IPS-NIHi11 (cell line): ENCODE results near the gene SHLD1.
"Not testable (repeated sequence)": the region's sequence is repeated elsewhere in the genome, so short reads cannot be mapped to it uniquely, and the experiment has no call there.

Source experiments
- DNase-seq: peaks from one replicate; pipeline ENCODE4 v3.0.0; 2012; ENCODE audit warnings: mixed read lengths, low spot score

Gene SHLD1

GRCh38 chr20:5735845-5736510 lies 14.2 kb upstream of the SHLD1 start:
- no peak for DNase-seq

GRCh38 chr20:5737619-5737953 lies 12.6 kb upstream of the SHLD1 start:
- DNase-seq = no peak

- DNase-seq = no peak
Measured at GRCh38 chr20:5737966-5738365, 12.2 kb upstream of the SHLD1 start.

DNA sequence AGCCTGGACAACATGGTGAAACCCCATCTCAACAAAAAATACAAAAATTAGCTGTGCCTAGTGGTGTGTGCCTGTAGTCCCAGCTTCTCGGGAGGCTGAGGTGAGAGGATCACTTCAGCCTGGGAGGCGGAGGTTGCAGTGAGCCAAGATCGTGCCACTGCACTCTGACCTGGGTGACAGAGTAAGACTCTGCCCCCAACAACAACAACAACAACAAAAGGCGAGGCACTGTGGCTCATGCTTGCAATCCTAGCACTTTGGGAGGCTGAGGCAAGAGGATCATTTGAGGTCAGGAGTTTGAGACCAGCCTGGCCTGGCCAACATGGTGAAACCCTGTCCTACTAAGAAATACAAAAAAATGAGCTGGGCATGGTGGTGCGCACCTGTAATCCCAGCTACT lies 9.6 kb upstream of the SHLD1 start:
- DNase-seq = not testable (repeated sequence)

DNA sequence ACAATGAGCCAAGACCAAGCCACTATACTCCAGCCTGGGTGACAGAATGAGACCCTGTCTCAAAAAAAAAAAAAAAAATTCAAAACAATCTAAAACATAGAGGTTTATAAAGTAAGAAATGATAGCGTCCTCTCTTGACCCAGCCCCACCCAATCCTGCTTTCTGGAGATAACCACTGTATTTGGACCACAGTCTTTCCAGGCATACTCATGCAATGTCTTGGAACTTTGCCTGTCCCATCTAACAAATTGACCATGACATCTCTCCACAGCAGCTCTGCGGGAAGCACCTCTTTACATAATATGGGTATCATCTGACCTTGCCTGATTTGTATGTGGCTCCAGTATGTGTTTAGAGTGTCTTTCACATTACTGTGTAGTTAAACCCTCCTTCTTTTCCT lies 9.1 kb upstream of the SHLD1 start:
- no peak for DNase-seq

- no peak for DNase-seq
Measured at GRCh38 chr20:5742041-5742440, 8.2 kb upstream of the SHLD1 start.

DNA sequence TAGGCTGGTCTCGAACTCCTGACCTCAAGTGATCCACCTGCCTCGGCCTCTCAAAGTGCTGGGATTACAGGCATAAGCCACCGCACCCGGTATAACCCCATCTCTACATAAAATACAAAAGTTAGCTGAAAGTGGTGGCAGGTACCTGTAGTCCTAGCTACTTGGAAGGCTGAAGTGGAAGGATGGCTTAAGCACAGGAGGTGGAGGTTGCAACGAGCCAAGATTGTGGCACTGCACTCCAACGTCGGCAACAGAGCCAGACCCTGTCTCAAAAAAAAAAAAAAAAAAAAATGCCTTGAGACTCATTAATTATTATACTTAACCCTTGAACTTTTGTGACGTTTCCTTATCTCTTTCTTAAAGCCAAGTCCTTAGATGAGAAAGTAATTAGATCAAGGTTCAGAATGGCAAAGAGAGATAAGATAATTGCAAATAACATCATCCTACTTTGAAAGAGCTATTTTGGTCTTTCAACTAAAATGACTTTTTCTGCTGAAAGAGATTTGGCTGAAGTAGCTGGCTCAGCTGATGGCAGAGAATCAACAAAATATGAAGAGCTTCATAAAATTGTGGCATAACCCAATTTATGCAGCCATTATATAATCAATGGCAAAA lies 4.7 kb upstream of the SHLD1 start:
- DNase-seq = no peak

DNA sequence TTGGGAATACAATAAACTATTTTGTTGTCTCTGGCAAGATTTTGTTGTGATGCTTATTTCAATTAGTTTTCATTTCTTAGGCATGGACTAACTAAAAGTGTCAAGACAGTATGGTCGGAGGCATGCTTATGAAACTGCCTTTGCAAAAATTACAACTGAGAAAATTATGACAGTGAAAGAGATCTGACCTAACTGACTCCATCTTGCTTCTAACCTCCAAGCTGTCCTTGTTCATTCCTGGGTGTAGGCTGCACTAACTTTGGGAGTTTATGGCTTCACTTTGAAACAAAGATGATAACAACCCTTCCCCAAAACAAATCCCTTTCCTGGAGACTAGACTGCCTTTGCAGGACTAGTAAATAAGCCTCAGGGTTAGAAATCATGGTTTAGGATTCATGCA lies 4.1 kb upstream of the SHLD1 start:
- DNase-seq = no peak

DNA sequence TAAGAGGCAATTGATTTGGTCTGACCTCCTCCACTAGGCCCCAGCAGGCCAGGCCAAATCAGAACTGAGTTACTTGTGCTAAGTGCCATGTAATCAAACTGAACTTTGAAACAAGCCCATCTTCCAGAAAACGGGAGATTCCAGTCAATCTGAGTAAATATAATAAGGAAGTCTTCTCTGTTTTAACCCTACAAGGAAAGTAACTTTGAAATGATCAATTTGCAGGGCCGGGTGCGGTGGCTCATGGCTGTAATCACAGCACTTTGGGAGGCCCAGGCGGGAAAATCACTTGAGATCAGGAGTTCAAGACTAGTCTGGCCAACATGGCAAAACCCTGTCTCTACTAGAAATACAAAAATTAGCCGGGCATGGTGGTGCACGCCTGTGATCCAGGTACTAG lies 2.0 kb upstream of the SHLD1 start:
- DNase-seq = no peak

- DNase-seq = not testable (repeated sequence)
Measured at GRCh38 chr20:5749512-5749951, 669 bp upstream of the SHLD1 start.

DNA sequence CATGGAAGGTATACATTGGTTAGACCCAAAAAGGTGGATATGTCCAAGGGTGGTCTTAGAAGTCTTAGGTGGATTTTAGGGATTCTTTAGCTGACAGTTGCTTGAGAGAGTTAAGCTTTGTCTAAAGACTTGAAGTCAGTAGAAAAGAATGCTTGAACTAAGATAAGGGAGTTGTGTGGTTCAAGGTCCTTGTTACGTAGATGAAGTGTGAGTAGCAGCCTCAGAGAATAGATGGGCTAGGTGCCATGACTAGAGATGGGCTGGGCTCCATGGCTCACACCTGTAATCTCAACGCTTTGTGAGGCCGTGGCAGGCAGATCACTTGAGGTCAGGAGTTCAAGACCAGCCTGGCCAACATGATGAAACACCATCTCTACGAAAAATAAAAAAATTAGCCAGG lies 1.7 kb downstream of the SHLD1 start:
- DNase-seq = no peak

DNA sequence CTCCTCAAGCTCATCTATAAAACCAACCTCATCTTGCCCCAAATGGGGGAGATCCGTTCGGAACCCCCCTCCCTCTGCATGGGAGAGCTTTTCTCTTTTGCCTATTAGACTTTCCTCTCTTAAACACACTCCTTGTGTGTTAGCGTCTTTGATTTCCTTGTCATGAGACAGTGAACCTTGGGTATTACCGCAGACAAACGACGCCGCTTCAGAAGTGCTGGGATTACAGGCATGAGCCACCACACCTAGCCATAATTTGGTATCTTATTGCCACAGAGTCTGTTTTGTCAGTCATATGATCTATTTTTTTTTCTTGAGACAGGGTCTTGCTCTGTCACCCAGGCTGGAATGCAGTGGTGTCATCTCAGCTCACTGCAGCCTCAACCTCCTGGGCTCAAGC lies 3.6 kb downstream of the SHLD1 start:
- no peak for DNase-seq

DNA sequence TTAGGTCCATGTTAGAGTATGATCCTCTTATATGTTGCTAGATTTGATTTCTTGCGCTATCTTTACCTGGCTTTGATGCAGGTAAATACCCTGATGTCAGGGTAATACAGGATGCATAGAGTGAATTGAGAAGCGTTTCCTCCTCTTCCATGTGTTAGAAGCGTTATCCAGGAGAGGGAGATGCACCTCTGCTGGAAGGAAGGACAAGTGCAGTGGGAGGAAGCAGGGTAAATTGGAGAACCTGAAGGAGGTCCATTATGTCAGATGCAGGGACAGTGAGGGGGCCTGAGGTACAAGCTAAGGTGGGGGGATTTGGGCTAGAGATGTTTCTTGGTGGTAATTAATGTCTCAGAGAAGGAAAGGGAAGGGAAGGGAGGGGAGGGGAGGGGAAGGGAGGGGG lies 7.7 kb downstream of the SHLD1 start:
- no peak for DNase-seq

DNA sequence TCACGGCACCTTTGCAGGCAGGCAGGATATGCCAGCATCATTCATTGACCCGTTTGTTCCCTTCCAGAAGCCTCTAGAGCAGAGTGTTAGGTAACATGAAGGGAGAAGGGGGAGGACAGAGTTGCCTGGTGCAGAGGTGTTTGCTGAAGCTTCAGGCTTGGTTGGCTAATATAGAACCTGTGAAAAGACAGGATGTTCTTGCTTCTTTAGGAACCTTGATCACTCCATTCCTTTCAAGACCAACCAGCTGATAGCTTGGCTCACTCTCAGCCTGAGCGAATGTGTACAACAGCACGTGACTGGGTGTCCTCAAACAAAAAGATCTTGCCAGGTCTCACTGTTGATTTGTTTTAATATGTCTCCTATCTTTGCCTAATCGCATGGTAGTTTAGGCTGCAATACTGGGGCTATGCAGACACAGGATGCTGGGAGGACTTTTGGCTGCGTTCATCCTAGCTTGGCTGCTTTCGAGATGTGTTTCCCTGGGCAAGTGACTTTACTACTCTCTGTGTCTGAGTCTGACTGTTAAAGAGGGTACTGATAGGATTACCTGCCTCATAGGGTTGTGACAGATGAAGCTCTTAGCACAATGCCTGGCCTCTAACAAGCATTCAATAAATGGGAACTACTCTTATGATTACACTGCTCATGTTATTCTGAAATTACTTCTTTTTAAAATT lies 16.0 kb downstream of the SHLD1 start:
- no peak for DNase-seq

DNA sequence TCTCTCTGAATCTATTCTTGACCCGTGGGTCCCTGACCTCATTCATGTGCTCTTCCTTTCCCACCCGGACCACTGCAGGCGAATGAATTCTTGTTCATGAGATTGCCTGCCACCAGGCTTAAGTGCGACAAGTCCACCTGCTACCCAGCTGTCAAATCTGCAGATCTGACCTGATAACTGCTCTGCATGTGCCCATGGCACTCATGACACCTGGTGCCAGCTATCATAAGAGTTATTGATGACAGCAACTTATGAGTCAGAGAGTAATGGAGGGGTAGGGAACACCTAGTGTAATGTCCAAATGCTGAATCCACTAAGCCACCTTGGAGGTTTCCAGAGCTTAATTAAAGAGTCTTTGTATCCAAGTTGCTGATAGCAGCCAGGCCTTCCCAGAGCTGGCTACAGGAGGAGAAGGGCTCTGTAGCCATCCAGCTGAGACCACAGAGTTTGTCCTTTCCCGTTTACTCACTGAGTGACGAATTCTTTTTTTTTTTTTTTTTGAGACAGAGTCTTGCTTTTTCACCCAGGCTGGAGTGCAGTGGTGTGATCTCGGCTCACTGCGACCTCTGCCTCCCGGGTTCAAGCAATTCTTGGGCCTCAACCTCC lies 17.4 kb downstream of the SHLD1 start:
- no peak for DNase-seq

- no peak for DNase-seq
Measured at GRCh38 chr20:5770231-5770986, 20.2 kb downstream of the SHLD1 start.

GRCh38 chr20:5770987-5771318 lies 20.8 kb downstream of the SHLD1 start:
- no peak for DNase-seq

DNA sequence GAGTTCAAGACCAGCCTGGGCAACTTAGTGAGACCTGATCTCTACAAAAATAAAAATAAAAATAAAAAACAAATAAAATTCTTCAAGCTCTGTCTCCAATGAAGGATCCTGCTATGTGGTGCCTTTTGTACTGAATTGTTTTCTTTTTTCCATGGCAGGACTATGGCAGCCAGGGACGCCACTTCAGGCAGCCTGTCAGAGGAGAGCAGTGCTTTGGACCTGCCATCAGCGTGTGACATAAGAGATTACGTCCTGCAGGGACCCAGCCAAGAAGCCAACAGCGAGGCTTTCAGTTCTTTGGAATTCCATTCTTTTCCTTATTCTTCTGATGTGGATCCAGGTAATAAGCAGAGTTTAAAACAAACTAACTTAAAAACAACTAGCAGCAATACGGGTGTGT lies 22.5 kb downstream of the SHLD1 start:
- no peak for DNase-seq

DNA sequence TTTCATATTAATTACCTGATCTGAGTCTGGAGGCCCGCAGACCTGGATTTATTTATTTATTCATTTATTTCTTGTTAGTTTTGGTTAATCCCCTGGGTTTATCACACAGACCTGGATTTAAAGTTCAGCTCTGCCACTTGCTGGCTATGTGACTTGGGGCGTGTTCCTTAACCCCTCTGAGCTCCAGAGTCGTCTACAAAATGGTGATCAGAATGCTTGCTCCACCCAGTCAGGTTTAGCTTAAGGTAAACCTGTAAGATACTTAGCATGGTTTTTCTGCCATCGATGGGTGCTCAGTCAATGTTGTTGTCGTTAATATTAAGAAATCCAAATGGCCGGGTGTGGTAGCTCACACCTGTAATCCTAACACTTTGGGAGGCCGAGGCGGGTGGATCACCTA lies 23.4 kb downstream of the SHLD1 start:
- DNase-seq = no peak

DNA sequence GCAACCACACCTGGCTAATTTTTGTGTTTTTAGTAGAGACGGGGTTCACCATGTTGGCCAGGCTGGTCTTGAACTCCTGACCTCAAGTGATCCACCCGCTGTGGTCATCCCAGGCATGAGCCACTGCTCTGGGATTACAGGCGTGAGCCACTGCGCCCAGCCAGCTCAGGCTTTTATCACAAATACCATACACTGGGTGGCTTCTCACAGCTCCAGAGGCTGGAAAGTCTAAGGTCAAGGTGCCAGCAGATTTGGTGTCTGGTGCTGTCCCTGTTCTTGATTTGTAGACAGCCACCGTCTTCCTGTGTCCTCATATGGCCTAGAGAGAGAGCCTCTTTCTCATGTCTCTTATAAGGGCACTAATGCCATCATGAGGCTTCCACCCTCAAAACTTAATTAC lies 25.9 kb downstream of the SHLD1 start:
- DNase-seq = no peak

- DNase-seq = no peak
Measured at GRCh38 chr20:5779071-5779900, 29.1 kb downstream of the SHLD1 start.

- DNase-seq = no peak
Measured at GRCh38 chr20:5780846-5781217, 30.6 kb downstream of the SHLD1 start.
